Tibial nerve (tissue), 4 donors: ENCODE results near the gene ZNF385D. TPM values are rescaled to one million over a fixed set of nuclear protein-coding genes. Genes with fewer than 3 reads are reported as not detected.

Experiments
- DNase-seq, 2 donors: peaks; one replicate each; pipeline ENCODE4 v3.0.0-alpha.2; 2019; ENCODE audit warnings: low spot score in 2 of 2
- H3K27ac ChIP-seq, 4 donors: fragments of 200-600 bp; sonication (generic) in 3 of 4; one replicate each; pipeline ENCODE4 v1.5.1; 2017 to 2019; ENCODE audit warnings: mild to moderate bottlenecking in 1 of 4
- H3K27me3 ChIP-seq, 2 donors: fragments of 200-600 bp; sonication (generic) in 1 of 2; one replicate each; pipeline versions ENCODE4 v1.5.1 to v1.6.0; 2017 to 2019
- H3K36me3 ChIP-seq, 3 donors: fragments of 200-600 bp; sonication (generic); one replicate each; pipeline ENCODE4 v1.5.1; 2018 to 2019
- H3K4me1 ChIP-seq, 4 donors: fragments of 200-600 bp; sonication (generic) in 3 of 4; one replicate each; pipeline ENCODE4 v1.5.1; 2017 to 2019
- H3K4me3 ChIP-seq, 4 donors: fragments of 200-600 bp; sonication (generic) in 3 of 4; one replicate each; pipeline ENCODE4 v1.5.1; 2017 to 2019; ENCODE audit warnings: mild to moderate bottlenecking in 1 of 4, moderate library complexity in 1 of 4
- H3K9me3 ChIP-seq, 4 donors: fragments of 200-600 bp; sonication (generic) in 3 of 4; one replicate each; pipeline ENCODE4 v1.5.1; 2017 to 2019
- EP300 ChIP-seq, 2 donors: sonication (generic); formaldehyde crosslinking; IDR thresholded peaks; one replicate each; pipeline ENCODE4 v1.6.1; 2017; ENCODE audit warnings: antibody characterized with exemption in 2 of 2, mild to moderate bottlenecking in 1 of 2
- POLR2A ChIP-seq, 2 donors: fragments of 450-650 bp; IDR thresholded peaks; one replicate each; pipeline ENCODE4 v1.6.1; 2017; ENCODE audit warnings: antibody characterized with exemption in 2 of 2, mild to moderate bottlenecking in 2 of 2, moderate library complexity in 2 of 2
- WGBS, 2 donors: methylation state at CpG; one replicate each; pipeline ENCODE4 v1.1.5; 2018; 5-methylcytosine and 5-hydroxymethylcytosine counted together
- total RNA-seq, 4 donors: library from RNA; depleted of rRNA; stranded (reverse); fragments of >200 nt; gene quantifications; one replicate each; pipeline ENCODE4 v1.1.0, GENCODE V29; 2016
- TF ChIP-seq, protein P1 (sequence below), 5 experiments: fragments of 200-600 bp in 3 of 5; fragments of 450-650 bp in 2 of 5; sonication (generic) in 3 of 5; IDR thresholded peaks; one replicate each; pipeline ENCODE4 v1.5.1; 2016 to 2019; ENCODE audit warnings: antibody characterized with exemption in 5 of 5, mild to moderate bottlenecking in 3 of 5, moderate library complexity in 2 of 5

The ZNF385D gene
- total RNA-seq, 4 donors from 2014 or later, result 2.7 to 9.0 (median 4.4) TPM

DNA sequence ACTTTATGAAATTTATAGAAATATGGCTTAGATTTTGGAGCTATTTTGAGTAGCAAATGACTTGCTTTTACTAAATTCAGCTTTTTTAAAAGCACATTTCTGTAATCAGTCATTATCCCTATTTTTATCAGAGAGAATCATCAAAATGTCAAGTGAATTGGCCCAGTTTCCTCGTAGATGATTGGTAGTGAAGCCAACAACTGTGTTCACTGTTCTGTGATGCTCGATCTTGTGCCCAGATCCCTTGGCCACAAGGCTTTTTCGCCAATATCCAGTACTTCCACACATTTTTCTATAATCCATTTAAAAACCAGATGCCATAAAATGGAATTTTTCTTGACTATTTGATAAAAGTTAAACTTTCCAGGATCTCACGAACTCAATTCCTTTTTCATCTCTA is 336.5 kb downstream of the ZNF385D start:
- no peak overlapping the region for H3K27ac ChIP-seq

DNA sequence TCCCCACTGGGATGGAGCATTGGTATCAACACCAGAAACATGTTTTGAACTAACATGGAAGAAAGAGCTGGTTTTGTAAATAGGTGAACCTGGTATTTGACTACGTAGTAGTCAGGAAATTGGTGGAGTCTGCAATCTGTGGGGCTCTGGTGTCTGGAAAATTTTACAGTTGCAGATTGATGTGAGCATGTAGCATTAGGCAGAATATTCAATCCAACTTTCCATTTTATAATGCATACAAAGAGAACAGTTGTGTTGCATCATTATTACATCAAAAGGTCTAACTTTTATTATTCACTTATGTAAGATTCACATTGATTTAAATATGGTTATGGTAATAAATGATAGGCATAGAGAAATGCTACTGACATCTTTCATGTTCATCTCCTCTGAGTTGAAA is 340.0 kb downstream of the ZNF385D start:
- H3K27ac ChIP-seq, result no peak overlapping the region
- peaks cover 0 to 2% (median 0%) of the 10 kb centered on the region in 4 donors for H3K9me3 ChIP-seq
- TF ChIP-seq, protein P1, sequence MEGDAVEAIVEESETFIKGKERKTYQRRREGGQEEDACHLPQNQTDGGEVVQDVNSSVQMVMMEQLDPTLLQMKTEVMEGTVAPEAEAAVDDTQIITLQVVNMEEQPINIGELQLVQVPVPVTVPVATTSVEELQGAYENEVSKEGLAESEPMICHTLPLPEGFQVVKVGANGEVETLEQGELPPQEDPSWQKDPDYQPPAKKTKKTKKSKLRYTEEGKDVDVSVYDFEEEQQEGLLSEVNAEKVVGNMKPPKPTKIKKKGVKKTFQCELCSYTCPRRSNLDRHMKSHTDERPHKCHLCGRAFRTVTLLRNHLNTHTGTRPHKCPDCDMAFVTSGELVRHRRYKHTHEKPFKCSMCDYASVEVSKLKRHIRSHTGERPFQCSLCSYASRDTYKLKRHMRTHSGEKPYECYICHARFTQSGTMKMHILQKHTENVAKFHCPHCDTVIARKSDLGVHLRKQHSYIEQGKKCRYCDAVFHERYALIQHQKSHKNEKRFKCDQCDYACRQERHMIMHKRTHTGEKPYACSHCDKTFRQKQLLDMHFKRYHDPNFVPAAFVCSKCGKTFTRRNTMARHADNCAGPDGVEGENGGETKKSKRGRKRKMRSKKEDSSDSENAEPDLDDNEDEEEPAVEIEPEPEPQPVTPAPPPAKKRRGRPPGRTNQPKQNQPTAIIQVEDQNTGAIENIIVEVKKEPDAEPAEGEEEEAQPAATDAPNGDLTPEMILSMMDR (IDR thresholded peaks at IDR 0.05), result no peak
- no peak for TF ChIP-seq POLR2A (IDR thresholded peaks at IDR 0.05)
- no peak for TF ChIP-seq EP300 (IDR thresholded peaks at IDR 0.05)
- H3K27me3 ChIP-seq, result no peaks in the 10 kb centered on the region
- H3K4me1 ChIP-seq, result no peaks in the 10 kb centered on the region
- no peaks in the 10 kb centered on the region for H3K36me3 ChIP-seq
- 94 to 97% methylated on average over 1 of the region's 1 CpG for WGBS, 2 donors
- H3K4me3 ChIP-seq, result no peak overlapping the region
- no peak for DNase-seq

More for the DNA sequence above, 336.5 kb downstream of the ZNF385D start:
- no peak for DNase-seq
- 64 to 74% methylated on average over 4 of the region's 4 CpGs for WGBS, 2 donors
- Histone ChIP-seq H3K36me3 (no peaks in the 10 kb centered on the region), H3K27me3 (no peaks in the 10 kb centered on the region), H3K4me1 (no peaks in the 10 kb centered on the region), H3K9me3 (no peaks in the 10 kb centered on the region), H3K4me3 (no peak overlapping the region)
- TF ChIP-seq POLR2A (IDR thresholded peaks at IDR 0.05) (no peak), EP300 (IDR thresholded peaks at IDR 0.05) (no peak)
- TF ChIP-seq, protein P1 (IDR thresholded peaks at IDR 0.05), result no peak

DNA sequence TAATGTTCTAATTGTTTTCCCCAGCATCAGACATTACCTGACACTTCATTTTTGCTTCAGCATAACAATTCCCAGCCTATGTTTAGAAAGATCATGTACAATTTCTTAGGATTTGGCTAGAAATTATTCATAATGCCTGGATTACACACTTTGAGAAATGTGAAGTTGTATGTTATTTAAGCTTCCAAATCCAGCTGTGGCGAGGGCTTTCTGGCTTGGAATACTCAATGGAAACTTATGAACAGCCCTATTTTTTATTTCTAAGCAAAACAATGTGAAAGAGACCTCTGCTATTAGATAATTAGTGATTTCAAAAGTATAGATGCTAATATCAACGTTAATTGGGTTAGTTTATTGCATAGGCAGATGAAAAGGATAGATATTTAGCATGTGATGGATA is 341.6 kb downstream of the ZNF385D start:
- TF ChIP-seq, protein P1 (IDR thresholded peaks at IDR 0.05), result no peak
- TF ChIP-seq POLR2A (IDR thresholded peaks at IDR 0.05) (no peak), EP300 (IDR thresholded peaks at IDR 0.05) (no peak)
- Histone ChIP-seq H3K4me3 (no peak overlapping the region), H3K9me3 (peaks cover 0 to 17% (median 0%) of the 10 kb centered on the region in 4 donors), H3K36me3 (no peaks in the 10 kb centered on the region), H3K27me3 (no peaks in the 10 kb centered on the region), H3K4me1 (no peaks in the 10 kb centered on the region), H3K27ac (no peak overlapping the region)
- 67 to 71% methylated on average over 2 of the region's 2 CpGs for WGBS, 2 donors
- no peak for DNase-seq

DNA sequence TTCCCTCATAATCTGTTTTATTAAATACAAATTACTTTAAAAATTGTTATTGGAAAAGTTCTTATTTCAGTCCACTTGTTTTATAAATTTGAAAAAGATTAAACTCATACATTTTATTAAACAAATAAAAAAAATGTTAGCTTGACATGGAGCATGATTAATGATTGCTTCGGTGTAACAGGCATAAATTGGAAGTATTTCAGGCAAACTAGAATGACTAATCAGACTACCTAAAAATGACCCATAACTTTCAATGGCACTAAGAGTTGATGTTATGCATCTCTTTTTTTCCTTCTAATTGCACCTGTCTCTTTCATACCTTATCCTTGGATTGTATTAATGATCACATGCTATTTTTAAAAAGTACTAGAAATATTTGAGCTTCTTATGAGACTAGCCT is 343.3 kb downstream of the ZNF385D start:
- no peak overlapping the region for H3K4me3 ChIP-seq
- DNase-seq, result no peak
- H3K27me3 ChIP-seq, result no peaks in the 10 kb centered on the region
- H3K9me3 ChIP-seq, result peaks cover 0 to 24% (median 0%) of the 10 kb centered on the region in 4 donors
- 48 to 79% methylated on average over 1 of the region's 1 CpG for WGBS, 2 donors
- TF ChIP-seq, protein P1 (IDR thresholded peaks at IDR 0.05), result no peak
- TF ChIP-seq POLR2A (IDR thresholded peaks at IDR 0.05), result no peak
- TF ChIP-seq EP300 (IDR thresholded peaks at IDR 0.05), result no peak
- no peak overlapping the region for H3K27ac ChIP-seq
- no peaks in the 10 kb centered on the region for H3K4me1 ChIP-seq
- H3K36me3 ChIP-seq, result no peaks in the 10 kb centered on the region

DNA sequence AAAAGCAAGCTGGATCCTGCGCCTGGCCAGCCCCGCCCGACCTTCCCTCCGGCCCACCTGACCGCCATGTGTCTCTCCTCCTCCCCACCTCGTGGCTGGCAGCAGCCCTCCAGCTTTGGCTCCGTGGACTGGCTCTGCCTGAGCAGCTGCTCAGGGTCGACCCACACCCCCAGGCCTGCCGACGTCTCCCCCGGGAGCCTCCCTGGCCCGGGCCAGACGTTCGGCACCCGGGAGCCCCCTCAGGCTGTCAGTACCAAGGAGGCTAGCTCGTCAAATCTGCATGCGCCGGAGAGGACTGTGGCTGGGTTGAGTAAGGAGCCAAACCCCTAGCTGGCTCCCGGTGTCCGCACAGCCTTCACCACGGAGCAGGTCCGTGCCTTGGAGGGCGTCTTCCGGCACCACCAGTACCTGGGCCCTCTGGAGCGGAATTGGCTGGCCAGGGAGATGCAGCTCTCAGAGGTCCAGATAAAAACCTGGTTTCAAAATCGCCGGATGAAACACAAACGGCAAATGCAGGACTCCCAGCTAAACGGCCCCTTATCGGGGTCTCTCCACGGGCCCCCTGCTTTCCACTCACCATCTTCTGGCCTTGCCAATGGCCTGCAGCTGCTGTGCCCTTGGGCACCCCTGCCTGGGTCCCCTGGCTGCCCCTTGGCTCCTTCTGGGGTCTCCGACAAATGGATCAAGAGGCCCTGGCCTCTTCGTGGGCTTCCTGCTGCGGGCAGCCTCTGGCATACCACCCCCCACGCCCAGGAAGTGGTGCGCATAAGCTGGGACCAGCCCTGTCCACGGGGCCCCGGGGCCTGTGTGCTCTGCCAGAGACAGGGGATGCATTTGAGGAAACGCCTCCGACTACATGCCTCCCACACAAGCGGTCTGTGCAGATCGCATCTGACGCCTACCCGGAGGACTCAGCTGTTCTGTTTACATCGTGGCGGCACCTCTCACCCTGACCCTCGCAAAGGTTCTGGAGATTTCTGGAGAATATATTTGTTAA is 345.0 kb downstream of the ZNF385D start:
- no peaks in the 10 kb centered on the region for H3K4me1 ChIP-seq
- no peak for DNase-seq
- no peak overlapping the region for H3K4me3 ChIP-seq
- TF ChIP-seq POLR2A (IDR thresholded peaks at IDR 0.05), result no peak
- no peak for TF ChIP-seq EP300 (IDR thresholded peaks at IDR 0.05)
- TF ChIP-seq, protein P1 (IDR thresholded peaks at IDR 0.05), result no peak
- no peak overlapping the region for H3K27ac ChIP-seq
- no peaks in the 10 kb centered on the region for H3K36me3 ChIP-seq
- no peaks in the 10 kb centered on the region for H3K27me3 ChIP-seq
- WGBS, 2 donors, result 91 to 93% methylated on average over 42 to 47 of the region's 47 CpGs
- peaks cover 0 to 24% (median 0%) of the 10 kb centered on the region in 4 donors for H3K9me3 ChIP-seq
